ENCODE results near the gene OLFML2A.

DNA sequence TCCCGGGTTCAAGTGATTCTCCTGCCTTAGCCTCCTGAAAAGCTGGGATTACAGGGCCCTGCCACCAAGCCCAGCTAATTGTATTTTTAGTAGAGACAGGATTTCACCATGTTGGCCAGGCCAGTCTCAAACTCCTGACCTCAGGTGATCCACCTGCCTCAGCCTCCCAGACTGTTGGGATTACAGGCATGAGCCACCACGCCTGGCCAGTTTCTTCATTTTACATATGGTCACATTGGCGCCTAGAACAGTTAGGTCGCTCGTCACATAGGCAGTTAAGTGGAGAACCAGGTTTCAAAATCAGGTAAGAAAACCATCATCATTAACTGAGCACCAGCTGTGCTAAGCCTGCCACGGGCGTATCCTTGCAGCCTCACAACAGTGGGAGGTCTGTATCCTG lies 36.1 kb downstream of the OLFML2A start:
- TF ChIP-seq SMC3 (IDR thresholded peaks at IDR 0.05; ENCODE audit: low read depth, low read length) = no peak
- TF ChIP-seq RCOR1 (IDR thresholded peaks at IDR 0.05; ENCODE audit: insufficient replicate concordance, low read length) = no peak
